Suprapubic skin (tissue), 4 donors: ENCODE measurements around the gene SULT1C4. TPM values are rescaled to one million over a fixed set of nuclear protein-coding genes. Genes with fewer than 3 reads are reported as not detected.
"Not testable (repeated sequence)": the region's sequence is repeated elsewhere in the genome, so short reads cannot be mapped to it uniquely, and the experiment has no call there.

Experiments
- DNase-seq, 2 donors: peaks; one replicate each; pipeline ENCODE4 v3.0.0-alpha.2; 2019; ENCODE audit warnings: low spot score in 2 of 2
- H3K27ac ChIP-seq: fragments of 200-600 bp; sonication (generic); one replicate; pipeline ENCODE4 v1.5.1; 2019
- H3K27me3 ChIP-seq: fragments of 200-600 bp; sonication (generic); one replicate; pipeline ENCODE4 v1.5.1; 2019
- H3K36me3 ChIP-seq: fragments of 200-600 bp; sonication (generic); one replicate; pipeline ENCODE4 v1.5.1; 2019
- H3K4me1 ChIP-seq: fragments of 200-600 bp; sonication (generic); one replicate; pipeline ENCODE4 v1.5.1; 2019
- H3K4me3 ChIP-seq: fragments of 200-600 bp; sonication (generic); one replicate; pipeline ENCODE4 v1.5.1; 2019; ENCODE audit warnings: mild to moderate bottlenecking
- H3K9me3 ChIP-seq: fragments of 200-600 bp; sonication (generic); one replicate; pipeline ENCODE4 v1.5.1; 2019
- CTCF ChIP-seq, 2 donors: fragments of 200-600 bp in 1 of 2; fragments of 450-650 bp in 1 of 2; sonication (generic) in 1 of 2; IDR thresholded peaks; one replicate each; pipeline ENCODE4 v1.5.1; 2016 to 2019; ENCODE audit warnings: antibody characterized with exemption in 2 of 2, mild to moderate bottlenecking in 1 of 2, moderate library complexity in 1 of 2
- EP300 ChIP-seq: sonication (generic); formaldehyde crosslinking; IDR thresholded peaks from one replicate; pipeline ENCODE4 v1.6.1; 2017; ENCODE audit warnings: antibody characterized with exemption
- POLR2A ChIP-seq, 2 donors: fragments of 450-650 bp; IDR thresholded peaks; one replicate each; pipeline ENCODE4 v1.6.1; 2017; ENCODE audit warnings: antibody characterized with exemption in 2 of 2, mild to moderate bottlenecking in 2 of 2, moderate library complexity in 2 of 2
- POLR2AphosphoS5 ChIP-seq, 3 donors: sonication (generic); formaldehyde crosslinking; IDR thresholded peaks; one replicate each; pipeline ENCODE4 v1.6.1; 2017; ENCODE audit warnings: antibody characterized with exemption in 3 of 3
- WGBS: methylation state at CpG from one replicate; pipeline ENCODE4 v1.1.5; 2018; 5-methylcytosine and 5-hydroxymethylcytosine counted together
- total RNA-seq, 4 donors: library from RNA; depleted of rRNA; stranded (reverse); fragments of >200 nt; gene quantifications; one replicate each; pipeline ENCODE4 v1.1.0, GENCODE V29; 2016

Gene SULT1C4
- total RNA-seq, 4 donors from 2014 or later = 0.34 to 1.5 (median 0.48) TPM; not detected in 1

- WGBS = 60% methylated on average over 2 of the region's 2 CpGs
- H3K4me3 ChIP-seq = no peak overlapping the region
- no peaks in the 10 kb centered on the region for H3K36me3 ChIP-seq
Observed at GRCh38 chr2:108417254-108417653, 39.5 kb downstream of the SULT1C4 start.

GRCh38 chr2:108418416-108418815 lies 40.7 kb downstream of the SULT1C4 start:
- no peak for DNase-seq
- WGBS = 80% methylated on average over 4 of the region's 4 CpGs

More at GRCh38 chr2:108417254-108417653, 39.5 kb downstream of the SULT1C4 start:
- no peaks in the 10 kb centered on the region for H3K27me3 ChIP-seq
- DNase-seq = no peak
- H3K4me1 ChIP-seq = no peaks in the 10 kb centered on the region
- no peak for TF ChIP-seq POLR2AphosphoS5 (IDR thresholded peaks at IDR 0.05)
- no peak for TF ChIP-seq POLR2A (IDR thresholded peaks at IDR 0.05)
- TF ChIP-seq EP300 = no peak
- TF ChIP-seq CTCF (IDR thresholded peaks at IDR 0.05) = no peak
- no peaks in the 10 kb centered on the region for H3K9me3 ChIP-seq
- no peak overlapping the region for H3K27ac ChIP-seq

GRCh38 chr2:108423067-108423466 lies 45.3 kb downstream of the SULT1C4 start:
- Histone ChIP-seq H3K4me1 (no peaks in the 10 kb centered on the region), H3K36me3 (no peaks in the 10 kb centered on the region), H3K27ac (no peak overlapping the region), H3K4me3 (no peak overlapping the region), H3K9me3 (no peaks in the 10 kb centered on the region), H3K27me3 (no peaks in the 10 kb centered on the region)
- 81% methylated on average over 1 of the region's 1 CpG for WGBS
- TF ChIP-seq EP300 (no peak), POLR2AphosphoS5 (IDR thresholded peaks at IDR 0.05) (no peak), POLR2A (IDR thresholded peaks at IDR 0.05) (no peak), CTCF (IDR thresholded peaks at IDR 0.05) (no peak)
- DNase-seq = no peak

More at GRCh38 chr2:108418416-108418815, 40.7 kb downstream of the SULT1C4 start:
- TF ChIP-seq POLR2A (IDR thresholded peaks at IDR 0.05) (no peak), EP300 (no peak)
- Histone ChIP-seq H3K9me3 (no peaks in the 10 kb centered on the region), H3K4me3 (no peak overlapping the region), H3K36me3 (no peaks in the 10 kb centered on the region), H3K27me3 (no peaks in the 10 kb centered on the region), H3K4me1 (no peaks in the 10 kb centered on the region), H3K27ac (no peak overlapping the region)

- Histone ChIP-seq H3K9me3 (no peaks in the 10 kb centered on the region), H3K4me1 (no peaks in the 10 kb centered on the region), H3K27ac (no peak overlapping the region), H3K27me3 (no peaks in the 10 kb centered on the region), H3K36me3 (no peaks in the 10 kb centered on the region), H3K4me3 (no peak overlapping the region)
- TF ChIP-seq POLR2AphosphoS5 (IDR thresholded peaks at IDR 0.05) = no peak
- TF ChIP-seq CTCF (IDR thresholded peaks at IDR 0.05) = no peak
- TF ChIP-seq EP300 = no peak
- no peak for TF ChIP-seq POLR2A (IDR thresholded peaks at IDR 0.05)
- DNase-seq = no peak
- 69% methylated on average over 8 of the region's 8 CpGs for WGBS
Observed at GRCh38 chr2:108423502-108424251, 45.9 kb downstream of the SULT1C4 start.

GRCh38 chr2:108428286-108429009 lies 50.7 kb downstream of the SULT1C4 start:
- Histone ChIP-seq H3K9me3 (no peaks in the 10 kb centered on the region), H3K27me3 (no peaks in the 10 kb centered on the region), H3K27ac (no peak overlapping the region), H3K36me3 (no peaks in the 10 kb centered on the region), H3K4me3 (no peak overlapping the region), H3K4me1 (no peaks in the 10 kb centered on the region)
- DNase-seq = no peak
- 78% methylated on average over 2 of the region's 2 CpGs for WGBS
- TF ChIP-seq POLR2A (IDR thresholded peaks at IDR 0.05) (no peak), POLR2AphosphoS5 (IDR thresholded peaks at IDR 0.05) (no peak), EP300 (no peak), CTCF (IDR thresholded peaks at IDR 0.05) (no peak)

GRCh38 chr2:108435578-108435977 lies 57.8 kb downstream of the SULT1C4 start:
- H3K9me3 ChIP-seq, DNase-seq, H3K4me3 ChIP-seq, H3K4me1 ChIP-seq, H3K27ac ChIP-seq, H3K36me3 ChIP-seq, H3K27me3 ChIP-seq: not testable (repeated sequence)
- 100% methylated on average over 1 of the region's 1 CpG for WGBS
